ENCODE data around the gene MAST4. TPM values are rescaled to one million over a fixed set of nuclear protein-coding genes. Genes with fewer than 3 reads are reported as not detected.

MAST4 gene
- total RNA-seq, 2 donors from 2014 or later: 11.0 to 11.5 TPM

DNA sequence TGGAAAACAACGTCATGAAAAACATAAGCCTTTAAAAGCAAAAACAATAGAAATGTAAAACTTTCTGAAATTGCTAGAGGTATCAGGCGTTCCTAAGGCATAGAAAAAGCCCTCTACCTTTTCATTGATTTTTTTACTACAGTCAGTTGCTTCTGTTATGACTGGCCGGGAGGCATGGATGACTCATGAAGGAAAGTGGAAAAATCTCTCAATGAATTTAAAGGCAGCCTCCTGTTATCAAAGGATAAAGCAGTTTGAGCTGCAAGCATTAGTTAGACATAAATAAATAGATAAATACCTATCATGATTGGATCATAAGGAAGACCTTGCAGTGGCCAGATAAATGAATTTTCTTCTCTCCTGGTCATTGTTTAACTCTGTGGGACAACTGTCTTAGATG lies 281.6 kb downstream of the MAST4 start:
- DNase-seq: no peak
- no peak for TF ChIP-seq CTCF (conservative IDR thresholded peaks at IDR 0.05)
- no peak overlapping the region for H3K27ac ChIP-seq (ENCODE audit: low read depth, low read length)
- Mint-ChIP-seq H3K9me3 (no peaks in the 10 kb centered on the region), H3K27me3 (ENCODE audit: insufficient read depth) (no peaks in the 10 kb centered on the region), H3K4me3 (no peak overlapping the region), H3K27ac (no peak overlapping the region), H3K36me3 (ENCODE audit: low read depth) (no peaks in the 10 kb centered on the region), H3K4me1 (peaks cover 28% of the 10 kb centered on the region)
- no peaks in the 10 kb centered on the region for H3K9me3 ChIP-seq (ENCODE audit: control insufficient read depth, low read length)
- no peaks in the 10 kb centered on the region for H3K36me3 ChIP-seq (ENCODE audit: control insufficient read depth, insufficient read depth, low read length)
- H3K9ac ChIP-seq (ENCODE audit: extremely low read depth, low read length, poor library complexity, severe bottlenecking): no peak overlapping the region
- no peak overlapping the region for H3K4me3 ChIP-seq (ENCODE audit: low read length)
- H3K4me1 ChIP-seq (ENCODE audit: control insufficient read depth, insufficient read depth, low read length): no peaks in the 10 kb centered on the region
- H3K27me3 ChIP-seq (ENCODE audit: control insufficient read depth, insufficient read depth, low read length, poor library complexity, severe bottlenecking): no peaks in the 10 kb centered on the region
- 87 to 100% methylated on average over 2 to 3 of the region's 3 CpGs for WGBS, 2 experiments (ENCODE audit: insufficient coverage in 1 of 2, insufficient read length in 1 of 2)

- Mint-ChIP-seq H3K27me3 (ENCODE audit: insufficient read depth) (no peaks in the 10 kb centered on the region), H3K4me3 (no peak overlapping the region), H3K9me3 (no peaks in the 10 kb centered on the region), H3K36me3 (ENCODE audit: low read depth) (no peaks in the 10 kb centered on the region), H3K27ac (no peak overlapping the region), H3K4me1 (peaks cover 6% of the 10 kb centered on the region)
- Histone ChIP-seq H3K9me3 (ENCODE audit: control insufficient read depth, low read length) (no peaks in the 10 kb centered on the region), H3K27ac (ENCODE audit: low read depth, low read length) (no peak overlapping the region), H3K4me3 (ENCODE audit: low read length) (no peak overlapping the region), H3K27me3 (ENCODE audit: control insufficient read depth, insufficient read depth, low read length, poor library complexity, severe bottlenecking) (no peaks in the 10 kb centered on the region), H3K4me1 (ENCODE audit: control insufficient read depth, insufficient read depth, low read length) (no peaks in the 10 kb centered on the region), H3K36me3 (ENCODE audit: control insufficient read depth, insufficient read depth, low read length) (no peaks in the 10 kb centered on the region), H3K9ac (ENCODE audit: extremely low read depth, low read length, poor library complexity, severe bottlenecking) (no peak overlapping the region)
- no peak for TF ChIP-seq CTCF (conservative IDR thresholded peaks at IDR 0.05)
- WGBS, 2 experiments (ENCODE audit: insufficient coverage in 1 of 2, insufficient read length in 1 of 2): 95 to 100% methylated on average over 2 to 3 of the region's 3 CpGs
- DNase-seq: no peak
Observed at GRCh38 chr5:66880401-66880800, 284.2 kb downstream of the MAST4 start.

GRCh38 chr5:66881480-66882161 lies 285.4 kb downstream of the MAST4 start:
- H3K4me3 ChIP-seq (ENCODE audit: low read length): no peak overlapping the region
- H3K4me3 Mint-ChIP-seq: no peak overlapping the region
- H3K4me1 Mint-ChIP-seq: peaks cover 6% of the 10 kb centered on the region
- no peaks in the 10 kb centered on the region for H3K9me3 Mint-ChIP-seq
- no peaks in the 10 kb centered on the region for H3K9me3 ChIP-seq (ENCODE audit: control insufficient read depth, low read length)
- 88 to 89% methylated on average over 1 to 2 of the region's 2 CpGs for WGBS, 2 experiments (ENCODE audit: insufficient coverage in 1 of 2, insufficient read length in 1 of 2)
- H3K4me1 ChIP-seq (ENCODE audit: control insufficient read depth, insufficient read depth, low read length): no peaks in the 10 kb centered on the region
- no peak for TF ChIP-seq CTCF (conservative IDR thresholded peaks at IDR 0.05)
- H3K27me3 ChIP-seq (ENCODE audit: control insufficient read depth, insufficient read depth, low read length, poor library complexity, severe bottlenecking): no peaks in the 10 kb centered on the region
- no peak overlapping the region for H3K27ac ChIP-seq (ENCODE audit: low read depth, low read length)
- H3K27ac Mint-ChIP-seq: no peak overlapping the region
- no peak overlapping the region for H3K9ac ChIP-seq (ENCODE audit: extremely low read depth, low read length, poor library complexity, severe bottlenecking)
- no peaks in the 10 kb centered on the region for H3K36me3 Mint-ChIP-seq (ENCODE audit: low read depth)
- H3K36me3 ChIP-seq (ENCODE audit: control insufficient read depth, insufficient read depth, low read length): no peaks in the 10 kb centered on the region
- no peak for DNase-seq
- H3K27me3 Mint-ChIP-seq (ENCODE audit: insufficient read depth): no peaks in the 10 kb centered on the region

Data from endodermal cell (in vitro differentiated cells).